Gastrocnemius medialis (tissue), 4 donors: Measurements from ENCODE around the gene PADI4.

Source experiments
- POLR2A ChIP-seq, 2 donors: fragments of 450-650 bp; IDR thresholded peaks; one replicate each; pipeline ENCODE4 v1.6.1; 2017; ENCODE audit warnings: antibody characterized with exemption in 2 of 2, mild to moderate bottlenecking in 2 of 2, moderate library complexity in 2 of 2
- TF ChIP-seq, protein P1 (sequence below), 5 experiments: fragments of 450-650 bp in 3 of 5; fragments of 200-600 bp in 2 of 5; sonication (generic) in 2 of 5; IDR thresholded peaks in 4 of 5; conservative IDR thresholded peaks in 1 of 5; 1 replicate in 4 of 5; 2 replicates in 1 of 5; pipeline ENCODE4 v1.5.1; 2016 to 2019; ENCODE audit warnings: antibody characterized with exemption in 5 of 5, mild to moderate bottlenecking in 3 of 5, moderate library complexity in 3 of 5

GRCh38 chr1:17348593-17349234 is 40.7 kb downstream of the PADI4 start:
- no peak for TF ChIP-seq POLR2A (IDR thresholded peaks at IDR 0.05)
- TF ChIP-seq, protein P1, sequence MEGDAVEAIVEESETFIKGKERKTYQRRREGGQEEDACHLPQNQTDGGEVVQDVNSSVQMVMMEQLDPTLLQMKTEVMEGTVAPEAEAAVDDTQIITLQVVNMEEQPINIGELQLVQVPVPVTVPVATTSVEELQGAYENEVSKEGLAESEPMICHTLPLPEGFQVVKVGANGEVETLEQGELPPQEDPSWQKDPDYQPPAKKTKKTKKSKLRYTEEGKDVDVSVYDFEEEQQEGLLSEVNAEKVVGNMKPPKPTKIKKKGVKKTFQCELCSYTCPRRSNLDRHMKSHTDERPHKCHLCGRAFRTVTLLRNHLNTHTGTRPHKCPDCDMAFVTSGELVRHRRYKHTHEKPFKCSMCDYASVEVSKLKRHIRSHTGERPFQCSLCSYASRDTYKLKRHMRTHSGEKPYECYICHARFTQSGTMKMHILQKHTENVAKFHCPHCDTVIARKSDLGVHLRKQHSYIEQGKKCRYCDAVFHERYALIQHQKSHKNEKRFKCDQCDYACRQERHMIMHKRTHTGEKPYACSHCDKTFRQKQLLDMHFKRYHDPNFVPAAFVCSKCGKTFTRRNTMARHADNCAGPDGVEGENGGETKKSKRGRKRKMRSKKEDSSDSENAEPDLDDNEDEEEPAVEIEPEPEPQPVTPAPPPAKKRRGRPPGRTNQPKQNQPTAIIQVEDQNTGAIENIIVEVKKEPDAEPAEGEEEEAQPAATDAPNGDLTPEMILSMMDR (IDR thresholded peaks at IDR 0.05 in 4 of 5, conservative IDR thresholded peaks at IDR 0.05 in 1 of 5) = no peak
